ENCODE results near the gene ADGRV1.

- no peak for TF ChIP-seq POLR2AphosphoS5 (IDR thresholded peaks at IDR 0.05; ENCODE audit: low read depth, low read length)
- no peak for TF ChIP-seq POLR2A (IDR thresholded peaks at IDR 0.05; ENCODE audit: low read depth, low read length)
- TF ChIP-seq TAF1 (IDR thresholded peaks at IDR 0.05; ENCODE audit: borderline replicate concordance, low read depth, low read length), result no peak
Measured at GRCh38 chr5:90983711-90984124, 425.1 kb downstream of the ADGRV1 start.
